AG09309 (cell line): ENCODE data around the gene IGFALS.

Experiments
- DNase-seq: peaks from one replicate; pipeline ENCODE4 v3.0.0-alpha.2; 2010; ENCODE audit warnings: low read depth
- H3K4me3 ChIP-seq: 2 replicates; pipeline ENCODE4 v1.5.1; 2011; ENCODE audit warnings: mild to moderate bottlenecking, low read depth, low read length, moderate library complexity; ENCODE audit not compliant: control insufficient read depth
- TF ChIP-seq, protein P1 (sequence below): IDR thresholded peaks from 2 replicates; pipeline ENCODE4 v1.5.1; 2011; ENCODE audit warnings: mild to moderate bottlenecking, low read depth, low read length, inconsistent platforms; ENCODE audit not compliant: insufficient read depth, control insufficient read depth; ENCODE audit errors: missing control alignments

Gene IGFALS

GRCh38 chr16:1775846-1776671 lies 17.4 kb downstream of the IGFALS start:
- TF ChIP-seq, protein P1, sequence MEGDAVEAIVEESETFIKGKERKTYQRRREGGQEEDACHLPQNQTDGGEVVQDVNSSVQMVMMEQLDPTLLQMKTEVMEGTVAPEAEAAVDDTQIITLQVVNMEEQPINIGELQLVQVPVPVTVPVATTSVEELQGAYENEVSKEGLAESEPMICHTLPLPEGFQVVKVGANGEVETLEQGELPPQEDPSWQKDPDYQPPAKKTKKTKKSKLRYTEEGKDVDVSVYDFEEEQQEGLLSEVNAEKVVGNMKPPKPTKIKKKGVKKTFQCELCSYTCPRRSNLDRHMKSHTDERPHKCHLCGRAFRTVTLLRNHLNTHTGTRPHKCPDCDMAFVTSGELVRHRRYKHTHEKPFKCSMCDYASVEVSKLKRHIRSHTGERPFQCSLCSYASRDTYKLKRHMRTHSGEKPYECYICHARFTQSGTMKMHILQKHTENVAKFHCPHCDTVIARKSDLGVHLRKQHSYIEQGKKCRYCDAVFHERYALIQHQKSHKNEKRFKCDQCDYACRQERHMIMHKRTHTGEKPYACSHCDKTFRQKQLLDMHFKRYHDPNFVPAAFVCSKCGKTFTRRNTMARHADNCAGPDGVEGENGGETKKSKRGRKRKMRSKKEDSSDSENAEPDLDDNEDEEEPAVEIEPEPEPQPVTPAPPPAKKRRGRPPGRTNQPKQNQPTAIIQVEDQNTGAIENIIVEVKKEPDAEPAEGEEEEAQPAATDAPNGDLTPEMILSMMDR, result no peak
- no peak for DNase-seq

GRCh38 chr16:1775006-1775845 lies 18.3 kb downstream of the IGFALS start:
- TF ChIP-seq, protein P1, result no peak
- no peak for DNase-seq
- H3K4me3 ChIP-seq, result no peak overlapping the region

More at GRCh38 chr16:1775846-1776671, 17.4 kb downstream of the IGFALS start:
- no peak overlapping the region for H3K4me3 ChIP-seq

DNA sequence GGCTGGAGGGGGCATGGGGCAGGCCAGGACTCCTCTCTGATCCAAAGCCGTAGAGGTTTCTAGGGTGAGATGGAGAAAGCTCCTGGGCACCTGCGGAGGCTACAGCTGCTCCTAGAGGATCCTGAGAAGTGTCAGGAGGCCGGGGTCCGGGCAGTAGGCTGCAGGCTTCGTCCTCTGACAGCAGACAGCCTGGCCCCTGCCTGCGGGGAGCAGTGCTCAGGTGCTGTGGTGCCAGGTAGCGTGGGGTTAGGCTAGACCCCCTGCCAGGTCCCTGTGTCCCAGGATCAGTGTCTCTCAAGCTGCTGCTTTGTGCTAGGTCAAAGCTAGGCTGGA lies 19.1 kb downstream of the IGFALS start:
- H3K4me3 ChIP-seq, result peak overlapping the region; percentile 50
- no peak for DNase-seq
- TF ChIP-seq, protein P1, result no peak

- TF ChIP-seq, protein P1, result no peak
- DNase-seq, result no peak
- peak overlapping the region; percentile 50 for H3K4me3 ChIP-seq
Measured at GRCh38 chr16:1773703-1774447, 19.6 kb downstream of the IGFALS start.

- peak within 1 kb of the TSS; percentile 50 for H3K4me3 ChIP-seq
- DNase-seq, result no peak
- TF ChIP-seq, protein P1, result peak; percentile 60
Measured at GRCh38 chr16:1772908-1773702, 20.4 kb downstream of the IGFALS start, which contains the start of gene MRPS34. MRPS34 (minus strand) TSS chr16:1773134; CDS start chr16:1773119, 15 bp downstream.

- TF ChIP-seq, protein P1, result no peak
- H3K4me3 ChIP-seq, result peak within 1 kb of the TSS; percentile 50
- DNase-seq, result no peak
Measured at GRCh38 chr16:1772362-1772907, 21.1 kb downstream of the IGFALS start, which contains the start of gene EME2. EME2 (plus strand) TSS chr16:1772810; CDS start chr16:1773228, 418 bp downstream.
